GM19452 (cell line): ENCODE measurements around the gene REPS1.

Source experiments
- ATAC-seq: cut with Tn5 transposase; IDR thresholded peaks from one replicate; pipeline ENCODE4 v1.9.1; 2021; ENCODE audit not compliant: unreplicated experiment

Gene REPS1

DNA sequence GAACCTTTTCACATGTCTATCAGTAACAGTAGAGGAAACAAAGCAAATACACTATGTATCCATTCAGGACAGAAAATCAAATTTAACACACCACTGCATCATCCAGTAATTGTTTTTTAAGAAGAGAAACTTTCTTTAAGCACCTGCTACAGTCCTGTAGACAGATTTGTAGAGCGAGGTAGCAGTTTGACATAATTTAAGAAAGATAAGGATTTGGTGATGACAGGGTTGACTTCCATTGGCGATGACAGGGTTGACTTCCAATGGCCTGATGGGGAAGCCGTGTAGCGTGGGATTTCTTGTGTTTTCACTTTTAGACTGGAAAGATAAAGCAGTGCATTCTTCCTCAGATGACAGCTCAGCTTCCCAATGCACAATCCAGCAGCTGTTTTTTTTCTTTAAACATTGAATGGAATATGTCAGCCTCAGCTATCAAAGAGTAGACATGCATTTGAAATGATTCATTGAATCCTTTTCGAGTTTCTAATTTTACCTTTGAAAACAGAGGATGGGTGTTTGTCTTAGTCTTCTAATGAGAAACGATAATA lies 123.6 kb downstream of the REPS1 start:
- no peak for ATAC-seq

DNA sequence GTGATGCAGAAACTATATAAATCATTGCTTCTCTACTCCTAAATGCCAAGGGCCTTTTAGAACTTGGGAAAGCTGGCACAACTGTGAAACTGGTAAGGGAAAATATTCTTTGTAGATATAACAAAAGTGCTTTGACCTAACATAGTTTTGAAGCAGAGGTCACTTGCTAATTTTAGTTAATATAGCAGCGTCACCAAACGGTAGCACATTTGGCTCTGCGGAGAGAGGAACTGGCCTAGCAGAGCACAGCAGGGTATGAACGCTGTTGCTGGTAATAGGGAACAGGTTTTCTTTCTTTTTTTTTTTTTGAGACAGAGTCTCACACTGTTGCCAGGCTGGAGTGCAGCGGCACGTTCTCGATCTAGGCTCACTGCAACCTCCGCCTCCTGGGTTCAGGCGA lies 124.7 kb downstream of the REPS1 start:
- ATAC-seq, result no peak

DNA sequence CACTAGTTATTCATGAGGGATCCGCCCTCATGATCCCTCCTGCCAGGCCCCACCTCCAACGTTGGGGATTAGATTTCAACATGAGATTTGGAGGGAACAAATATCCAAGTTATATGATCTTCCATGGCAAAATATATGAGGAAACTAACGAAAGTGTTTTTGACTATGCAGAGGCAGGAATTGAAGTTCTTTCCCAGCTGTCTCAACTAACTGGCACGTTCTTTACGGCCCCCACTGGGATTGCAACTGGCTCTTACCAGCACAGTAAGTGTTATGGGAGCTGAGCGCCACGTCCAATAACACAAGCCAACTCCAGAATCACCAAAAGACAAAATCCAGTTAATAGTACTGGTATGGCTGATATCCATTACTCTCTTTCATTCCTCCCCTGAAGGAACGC lies 125.6 kb downstream of the REPS1 start:
- no peak for ATAC-seq

DNA sequence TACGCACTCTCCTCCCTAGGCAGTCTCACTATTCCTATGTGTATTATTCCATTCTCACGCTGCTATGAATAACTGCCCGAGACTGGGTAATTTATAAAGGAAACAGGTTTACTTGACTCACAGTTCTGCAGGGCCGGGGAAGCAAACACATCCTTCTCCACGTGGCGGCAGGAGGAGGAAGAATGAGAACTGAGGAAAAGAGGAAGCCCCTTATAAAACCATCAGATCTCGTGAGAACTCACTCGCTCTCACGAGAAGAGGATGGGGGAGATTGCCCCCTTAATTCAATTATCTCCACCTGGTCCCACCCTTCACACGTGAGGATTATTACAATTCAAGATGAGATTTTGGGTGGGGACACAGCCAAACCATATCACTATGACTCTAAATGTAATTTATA lies 130.3 kb downstream of the REPS1 start:
- ATAC-seq, result no peak

DNA sequence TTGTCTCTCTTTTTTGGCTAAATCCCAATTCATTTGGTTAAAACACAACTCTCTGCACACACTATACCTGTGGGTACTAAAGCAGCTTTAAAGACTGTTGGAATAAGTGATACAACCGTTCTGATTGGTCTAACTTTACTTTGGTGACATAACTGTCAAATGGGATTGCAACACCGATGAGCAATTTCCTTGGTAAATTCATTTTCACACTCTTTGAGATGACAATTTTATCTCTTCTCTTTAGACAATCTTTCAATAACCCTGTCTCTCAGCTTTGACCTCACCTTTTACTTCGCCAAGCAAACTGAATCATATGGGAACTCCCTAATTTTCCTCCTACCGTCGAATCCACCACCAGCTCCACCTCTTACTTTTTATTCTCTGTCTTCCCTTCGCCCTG lies 131.4 kb downstream of the REPS1 start:
- no peak for ATAC-seq
